ENCODE results near the gene PFDN1.

- TF ChIP-seq CTCF (IDR thresholded peaks at IDR 0.05) = no peak
- no peak for TF ChIP-seq POLR2A (IDR thresholded peaks at IDR 0.05)
- TF ChIP-seq EP300 (IDR thresholded peaks at IDR 0.05) = no peak
Measured at GRCh38 chr5:140243706-140244250, 59.1 kb downstream of the PFDN1 start.
